Mesothelial cell of epicardium (in vitro differentiated cells): ENCODE data around the gene RAC3. TPM values are rescaled to one million over a fixed set of nuclear protein-coding genes. Genes with fewer than 3 reads are reported as not detected.

Experiments used
- DNase-seq, 2 experiments: peaks; one replicate each; pipeline ENCODE4 v3.0.0; 2021; ENCODE audit warnings: low spot score in 2 of 2; ENCODE audit not compliant: unreplicated experiment in 2 of 2
- H3K27ac Mint-ChIP-seq: 2 replicates; pipeline ENCODE4 v1.8.0; 2021; ENCODE audit warnings: mixed read lengths
- H3K27me3 Mint-ChIP-seq: 2 replicates; pipeline ENCODE4 v1.8.0; 2021; ENCODE audit warnings: low read depth, mixed read lengths
- H3K36me3 Mint-ChIP-seq: 2 replicates; pipeline ENCODE4 v1.8.0; 2021; ENCODE audit warnings: mixed read lengths
- H3K4me1 Mint-ChIP-seq: 2 replicates; pipeline ENCODE4 v1.8.0; 2021; ENCODE audit warnings: mixed read lengths
- H3K4me3 Mint-ChIP-seq: 2 replicates; pipeline ENCODE4 v1.8.0; 2021; ENCODE audit warnings: mild to moderate bottlenecking, moderate library complexity, mixed read lengths
- H3K9me3 Mint-ChIP-seq: 2 replicates; pipeline ENCODE4 v1.8.0; 2021; ENCODE audit warnings: mixed read lengths
- total RNA-seq: library from RNA; stranded (reverse); gene quantifications from 3 replicates; pipeline ENCODE4 v1.2.1, GENCODE V29; 2021
- TF ChIP-seq, protein P1 (sequence below): fragments of 200-600 bp; sonication (generic); IDR thresholded peaks from one replicate; pipeline ENCODE4 v1.5.0; 2021; ENCODE audit warnings: antibody characterized with exemption; ENCODE audit not compliant: unreplicated experiment

Gene RAC3
- total RNA-seq, 1 donor from 2014 or later = 34.6 TPM

DNA sequence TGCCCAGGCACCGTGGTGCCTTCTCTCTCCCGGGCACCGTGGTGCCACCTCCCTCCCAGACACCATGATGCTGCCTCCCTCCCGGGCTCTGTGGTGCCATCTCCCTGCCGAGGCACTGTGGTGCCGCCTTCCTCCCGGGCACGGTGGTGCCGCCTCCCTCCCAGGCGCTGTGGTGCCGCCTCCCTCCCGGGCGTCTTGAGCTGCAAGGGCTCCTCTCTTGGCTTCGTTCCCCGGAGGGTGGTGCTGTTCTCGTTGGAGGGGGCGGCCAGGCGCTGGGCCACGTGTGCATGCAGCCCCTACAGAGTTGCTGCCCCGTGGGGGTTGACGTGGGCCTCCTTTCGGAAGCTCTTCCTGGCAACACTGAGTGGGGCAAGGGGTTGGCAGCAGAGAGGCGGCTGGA is 17.0 kb upstream of the RAC3 start:
- no peak for DNase-seq
- Mint-ChIP-seq H3K27me3 (no peaks in the 10 kb centered on the region), H3K27ac (no peak overlapping the region), H3K9me3 (no peaks in the 10 kb centered on the region), H3K36me3 (no peaks in the 10 kb centered on the region), H3K4me3 (no peak overlapping the region), H3K4me1 (peaks cover 11% of the 10 kb centered on the region)
- TF ChIP-seq, protein P1, sequence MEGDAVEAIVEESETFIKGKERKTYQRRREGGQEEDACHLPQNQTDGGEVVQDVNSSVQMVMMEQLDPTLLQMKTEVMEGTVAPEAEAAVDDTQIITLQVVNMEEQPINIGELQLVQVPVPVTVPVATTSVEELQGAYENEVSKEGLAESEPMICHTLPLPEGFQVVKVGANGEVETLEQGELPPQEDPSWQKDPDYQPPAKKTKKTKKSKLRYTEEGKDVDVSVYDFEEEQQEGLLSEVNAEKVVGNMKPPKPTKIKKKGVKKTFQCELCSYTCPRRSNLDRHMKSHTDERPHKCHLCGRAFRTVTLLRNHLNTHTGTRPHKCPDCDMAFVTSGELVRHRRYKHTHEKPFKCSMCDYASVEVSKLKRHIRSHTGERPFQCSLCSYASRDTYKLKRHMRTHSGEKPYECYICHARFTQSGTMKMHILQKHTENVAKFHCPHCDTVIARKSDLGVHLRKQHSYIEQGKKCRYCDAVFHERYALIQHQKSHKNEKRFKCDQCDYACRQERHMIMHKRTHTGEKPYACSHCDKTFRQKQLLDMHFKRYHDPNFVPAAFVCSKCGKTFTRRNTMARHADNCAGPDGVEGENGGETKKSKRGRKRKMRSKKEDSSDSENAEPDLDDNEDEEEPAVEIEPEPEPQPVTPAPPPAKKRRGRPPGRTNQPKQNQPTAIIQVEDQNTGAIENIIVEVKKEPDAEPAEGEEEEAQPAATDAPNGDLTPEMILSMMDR = no peak

DNA sequence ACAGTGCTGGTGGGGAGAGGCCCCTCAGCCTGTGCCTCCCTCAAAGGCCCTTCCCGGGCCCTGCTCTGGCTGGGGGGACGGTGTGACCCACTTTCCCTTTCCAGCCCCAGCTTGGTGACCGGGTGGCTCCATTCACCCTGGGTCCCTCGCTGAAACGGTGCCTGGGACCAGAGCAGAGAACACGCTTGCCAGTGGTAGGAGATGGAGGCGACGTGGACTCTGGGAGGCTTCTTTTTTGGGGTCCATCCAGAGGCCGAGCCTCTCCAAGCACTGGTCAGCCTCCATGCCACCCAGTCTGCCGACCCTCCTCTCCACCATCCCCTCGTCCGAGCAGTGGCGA is 16.5 kb upstream of the RAC3 start:
- Mint-ChIP-seq H3K27me3 (no peaks in the 10 kb centered on the region), H3K4me1 (peaks cover 11% of the 10 kb centered on the region), H3K4me3 (no peak overlapping the region), H3K9me3 (no peaks in the 10 kb centered on the region), H3K27ac (no peak overlapping the region), H3K36me3 (no peaks in the 10 kb centered on the region)
- DNase-seq = no peak
- TF ChIP-seq, protein P1 = no peak

DNA sequence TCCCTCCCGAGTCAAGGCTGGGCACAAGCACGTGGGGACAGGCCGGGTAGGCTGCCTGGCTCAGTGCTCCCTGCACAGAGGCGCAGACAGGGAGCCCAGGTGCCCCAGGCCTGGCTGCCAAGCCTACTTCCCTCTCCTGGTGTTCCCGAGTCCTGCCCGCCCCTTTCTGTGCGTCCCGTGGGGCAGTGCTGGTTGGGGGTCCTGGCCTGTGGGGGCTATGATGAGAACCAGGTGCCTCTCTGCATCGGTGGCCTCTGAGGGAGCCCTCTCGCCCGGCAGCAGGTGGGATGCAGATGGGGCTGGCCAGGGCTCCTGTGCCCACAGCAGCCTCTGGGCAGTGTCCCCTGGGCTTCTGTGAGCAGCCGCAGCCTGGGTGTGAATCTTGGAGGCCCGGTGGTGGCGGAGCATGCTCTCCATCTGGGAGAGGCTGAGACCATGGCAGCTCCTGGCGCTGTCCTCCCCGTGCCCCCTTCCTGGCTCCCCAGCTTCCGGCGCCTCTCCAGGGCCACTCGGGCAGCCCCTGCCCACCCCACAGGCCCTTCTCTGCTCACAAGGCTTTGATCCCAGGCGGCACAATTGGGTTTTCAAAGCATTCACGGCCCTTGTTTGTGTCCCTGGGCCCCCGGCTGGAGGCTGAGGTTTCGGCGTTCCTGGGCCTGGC is 16.0 kb upstream of the RAC3 start:
- H3K27ac Mint-ChIP-seq = no peak overlapping the region
- peaks cover 11% of the 10 kb centered on the region for H3K4me1 Mint-ChIP-seq
- DNase-seq = no peak
- TF ChIP-seq, protein P1 = no peak
- H3K9me3 Mint-ChIP-seq = no peaks in the 10 kb centered on the region
- H3K36me3 Mint-ChIP-seq = no peaks in the 10 kb centered on the region
- H3K4me3 Mint-ChIP-seq = no peak overlapping the region
- no peaks in the 10 kb centered on the region for H3K27me3 Mint-ChIP-seq

DNA sequence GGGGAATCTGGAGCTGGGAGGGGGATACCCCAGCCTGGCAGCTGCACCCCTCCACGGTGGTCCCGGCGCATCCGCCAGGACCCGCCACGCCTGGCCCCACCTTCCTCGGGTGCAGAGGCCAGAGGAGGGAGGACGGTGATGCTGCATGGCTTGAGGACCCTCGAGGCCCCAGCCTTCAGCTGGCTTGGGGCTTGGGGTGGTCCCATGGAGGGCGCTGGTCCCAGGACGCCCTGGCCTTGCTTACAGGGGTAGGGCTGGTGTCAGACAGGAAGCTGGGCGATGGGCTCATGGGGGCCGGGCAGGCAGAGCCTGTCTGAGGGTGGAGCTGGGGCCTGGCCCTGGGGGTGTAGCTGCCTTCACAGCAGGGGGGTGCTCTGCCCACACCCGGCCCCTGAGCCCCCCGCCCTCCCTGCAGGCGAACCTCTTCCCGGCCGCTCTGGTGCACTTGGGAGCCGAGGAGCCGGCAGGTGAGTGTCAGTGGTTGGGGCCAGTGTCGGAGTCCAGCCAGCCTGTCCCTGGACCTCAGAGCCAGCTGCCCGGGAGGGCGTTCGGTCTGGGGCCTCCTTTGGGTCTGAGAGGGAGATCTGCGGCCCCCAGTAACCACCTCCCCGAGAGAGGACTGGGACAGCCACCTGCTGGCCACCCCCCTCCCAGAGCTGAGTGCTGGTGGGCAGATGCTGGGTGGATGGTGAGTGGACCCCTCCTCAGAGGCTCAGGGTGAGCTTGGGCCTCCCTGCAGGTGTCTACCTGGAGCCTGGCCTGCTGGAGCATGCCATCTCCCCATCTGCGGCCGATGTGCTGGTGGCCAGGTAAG is 15.2 kb upstream of the RAC3 start:
- Mint-ChIP-seq H3K27me3 (no peaks in the 10 kb centered on the region), H3K36me3 (no peaks in the 10 kb centered on the region), H3K27ac (no peak overlapping the region), H3K4me1 (peaks cover 11% of the 10 kb centered on the region), H3K4me3 (no peak overlapping the region), H3K9me3 (no peaks in the 10 kb centered on the region)
- DNase-seq = no peak
- TF ChIP-seq, protein P1 = no peak

DNA sequence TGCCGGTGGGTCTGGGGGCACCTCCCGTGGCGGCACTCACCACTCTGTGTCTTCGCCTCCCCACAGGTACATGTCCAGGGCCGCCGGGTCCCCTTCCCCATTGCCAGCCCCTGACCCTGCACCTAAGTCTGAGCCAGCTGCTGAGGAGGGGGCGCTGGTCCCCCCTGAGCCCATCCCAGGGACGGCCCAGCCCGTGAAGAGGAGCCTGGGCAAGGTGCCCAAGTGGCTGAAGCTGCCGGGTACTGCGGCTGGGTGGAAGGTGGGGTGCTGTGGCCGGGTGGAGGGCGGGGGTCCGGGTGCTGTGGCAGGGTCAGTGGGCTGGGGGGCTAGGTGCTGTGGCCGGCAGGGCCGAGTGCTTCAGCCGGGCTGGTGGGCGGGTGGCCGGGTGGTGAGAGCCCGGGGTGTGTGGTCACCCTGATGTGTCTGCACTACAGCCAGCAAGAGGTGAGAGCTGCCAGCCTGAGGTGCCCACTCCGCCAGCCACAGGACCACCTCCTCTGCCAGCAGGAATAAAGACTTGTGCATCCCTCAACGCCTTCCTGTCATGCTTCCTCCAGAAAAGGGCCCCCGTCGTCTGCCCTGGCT is 14.5 kb upstream of the RAC3 start:
- Mint-ChIP-seq H3K4me1 (peaks cover 16% of the 10 kb centered on the region), H3K4me3 (no peak overlapping the region), H3K27me3 (no peaks in the 10 kb centered on the region), H3K36me3 (no peaks in the 10 kb centered on the region), H3K27ac (no peak overlapping the region), H3K9me3 (no peaks in the 10 kb centered on the region)
- TF ChIP-seq, protein P1 = no peak
- DNase-seq = no peak
